ENCODE measurements around the gene PTPRR.

Gene PTPRR

DNA sequence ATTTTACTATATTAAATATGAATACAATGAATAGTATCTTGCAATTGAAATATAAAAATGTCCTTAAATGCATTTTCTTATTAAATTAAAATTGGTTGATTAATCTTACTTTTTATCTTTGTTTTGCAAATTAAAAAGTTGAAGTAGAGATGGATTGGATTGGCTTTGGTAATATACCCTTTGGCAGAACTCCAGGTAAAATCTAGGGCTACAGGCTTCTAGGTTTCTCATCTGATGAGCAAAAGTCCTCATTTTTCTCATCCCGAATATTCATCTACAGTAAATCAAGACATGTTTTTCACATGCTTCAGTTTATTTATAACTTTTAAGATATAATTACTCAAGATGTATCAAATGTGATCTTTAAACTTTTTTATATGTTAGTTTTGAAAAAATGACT, 2.2 kb downstream of the PTPRR start:
- peak; percentile 58 for DNase-seq (ENCODE audit: low spot score)

DNA sequence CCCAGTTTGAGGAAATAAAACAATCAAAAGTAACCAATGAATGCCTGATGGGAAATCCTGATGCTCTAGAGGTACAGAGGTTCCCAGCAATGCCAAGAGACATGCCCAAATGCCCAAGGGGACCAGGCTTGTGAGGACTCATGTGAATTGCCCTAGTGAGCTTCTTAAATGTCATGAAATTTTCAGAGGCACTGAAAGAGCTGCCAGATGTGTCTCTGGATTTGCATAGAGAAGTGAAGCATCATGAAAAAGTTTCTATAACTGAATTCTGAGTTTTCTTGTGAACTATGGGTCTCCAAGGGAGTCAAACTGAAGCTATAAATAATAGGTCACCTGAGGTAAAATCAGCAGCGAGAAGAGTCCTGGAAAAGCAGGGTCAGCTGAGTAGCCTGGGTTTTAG, 9.9 kb downstream of the PTPRR start:
- no peak for DNase-seq (ENCODE audit: low spot score)

DNA sequence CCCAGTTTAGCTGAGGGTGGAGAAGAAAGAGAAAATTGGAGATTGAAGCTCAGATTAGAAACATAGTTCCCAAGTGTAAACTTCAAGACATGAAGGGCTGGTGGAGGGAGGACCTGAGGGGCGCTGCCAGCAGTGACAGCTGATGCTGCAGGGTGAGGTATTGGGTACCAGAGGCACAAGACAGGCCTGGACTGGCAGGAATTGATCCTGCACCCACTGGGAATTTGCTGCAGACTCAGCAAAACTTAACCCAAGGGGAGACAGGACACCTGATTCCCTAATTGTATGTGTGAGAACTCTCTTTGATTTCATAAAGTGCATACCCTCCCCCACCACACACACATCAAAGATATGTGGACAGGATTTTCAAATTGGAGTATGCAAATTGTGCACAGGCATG, 11.6 kb downstream of the PTPRR start:
- DNase-seq (ENCODE audit: low spot score) = no peak

DNA sequence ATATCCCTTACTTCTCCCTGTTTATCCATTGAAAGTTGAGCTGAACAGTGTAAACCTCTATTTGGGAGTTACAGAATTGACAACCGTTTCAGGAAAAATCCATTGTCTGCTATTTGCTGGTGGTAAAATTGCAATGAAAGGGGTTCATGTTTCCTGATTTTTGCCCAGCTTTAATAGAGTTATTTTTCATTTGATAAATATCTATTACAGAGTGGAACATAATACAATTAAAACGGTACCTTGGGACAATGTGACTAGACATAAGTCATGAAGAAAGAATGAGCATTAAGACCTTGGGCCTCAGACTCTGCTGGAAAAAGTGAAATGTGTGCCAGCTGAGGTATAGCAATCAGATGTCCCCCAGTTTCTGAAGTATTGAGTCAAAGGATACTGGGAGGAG, 13.1 kb downstream of the PTPRR start:
- DNase-seq (ENCODE audit: low spot score) = no peak

DNA sequence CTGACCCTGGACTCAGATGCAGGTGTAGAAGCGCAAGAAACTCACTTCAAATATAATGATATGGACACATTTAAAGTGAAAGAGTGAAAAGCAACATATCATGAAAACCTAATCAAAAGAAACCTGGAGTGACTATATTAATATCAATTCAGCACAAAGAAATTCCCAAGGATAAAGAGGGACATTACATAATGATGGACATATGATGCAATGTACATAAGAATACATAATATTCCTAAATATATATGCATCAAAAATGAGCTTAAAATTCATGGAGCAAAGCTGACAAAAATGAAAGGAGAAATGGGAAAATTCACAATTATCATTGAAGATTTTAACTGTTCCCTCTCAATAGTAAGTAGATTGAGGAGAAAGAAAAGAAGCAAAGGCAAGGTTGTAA, 24.6 kb downstream of the PTPRR start:
- no peak for DNase-seq (ENCODE audit: low spot score)

DNA sequence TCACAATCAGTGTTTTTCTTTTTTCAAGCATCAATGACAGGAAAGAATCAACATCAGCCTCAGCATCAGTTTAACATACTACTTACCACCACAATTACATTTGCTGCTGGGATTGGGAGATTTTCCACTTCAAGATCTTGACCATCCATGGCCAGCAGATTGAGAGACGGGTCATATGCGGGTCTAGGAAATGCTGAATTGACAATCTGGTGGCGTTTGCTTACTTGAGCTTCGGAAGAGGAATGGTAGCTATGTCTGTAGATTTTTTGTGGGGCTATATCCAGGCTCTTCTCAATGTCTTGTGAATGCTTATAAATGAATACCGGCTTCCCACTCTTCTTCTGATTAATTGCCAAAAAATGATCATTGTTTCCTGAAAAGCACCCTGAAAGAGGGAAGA, 27.9 kb downstream of the PTPRR start:
- no peak for DNase-seq (ENCODE audit: low spot score)

DNA sequence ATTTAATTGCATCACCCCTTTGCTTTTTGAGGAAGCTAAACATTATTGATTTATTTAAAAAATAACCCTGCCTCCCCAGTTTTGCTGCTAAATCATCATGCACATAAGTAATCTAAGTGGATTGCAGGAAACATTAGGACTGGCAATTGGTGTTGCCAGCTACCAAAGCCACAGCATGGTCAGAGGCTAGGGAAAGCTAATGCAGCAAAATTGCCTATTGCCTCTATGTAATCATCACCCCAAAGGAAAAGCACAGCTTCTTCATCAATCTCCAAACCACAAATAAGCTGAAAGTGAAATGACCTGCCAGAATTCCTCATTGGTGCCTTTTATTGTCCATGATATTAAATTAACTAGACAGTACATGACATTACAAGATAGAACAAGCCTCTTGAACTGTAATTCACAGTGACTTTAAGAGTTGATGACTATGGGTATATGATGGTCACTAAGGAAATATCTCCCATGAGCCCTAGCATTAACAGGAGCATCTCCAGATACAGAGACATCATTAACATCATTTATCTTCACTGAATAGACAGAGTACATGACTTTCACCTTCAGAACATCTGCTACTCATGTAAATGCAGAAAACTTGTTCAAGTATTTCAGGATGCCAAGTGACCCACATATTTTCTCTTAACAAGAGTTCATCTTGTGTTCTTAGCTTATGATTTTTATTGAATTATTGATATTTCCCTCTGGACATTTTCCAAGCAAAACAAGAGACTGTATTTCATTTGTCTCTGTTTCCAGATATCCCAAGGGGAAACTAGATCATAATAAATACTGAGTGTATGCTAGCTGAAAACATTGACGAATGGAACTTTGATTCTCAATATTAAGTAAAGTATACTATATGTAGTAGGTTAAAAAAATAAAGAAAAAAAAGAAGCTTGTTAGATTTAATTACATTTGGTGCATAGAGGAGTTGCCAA, 29.4 kb downstream of the PTPRR start:
- DNase-seq (ENCODE audit: low spot score) = no peak

DNA sequence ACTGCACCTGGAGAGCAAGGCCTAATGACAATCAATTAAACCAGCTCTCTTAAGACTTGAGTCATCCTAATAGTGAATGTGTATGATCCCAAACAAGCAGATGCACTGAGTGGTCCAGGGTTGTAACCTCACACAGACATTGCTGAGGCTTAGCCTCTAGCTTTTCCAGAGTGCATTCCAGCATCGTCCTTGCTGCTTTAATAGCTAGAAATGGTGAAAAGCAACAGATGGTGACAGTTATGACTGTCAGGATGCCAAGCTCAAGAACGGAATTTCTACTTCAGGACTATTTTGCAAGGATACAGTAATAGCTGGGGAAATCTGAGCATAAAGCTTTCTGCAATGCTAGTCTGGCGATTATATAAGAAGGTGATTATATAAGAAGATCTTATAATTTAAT, 34.6 kb downstream of the PTPRR start:
- peak; percentile 96 for DNase-seq (ENCODE audit: low spot score)

DNA sequence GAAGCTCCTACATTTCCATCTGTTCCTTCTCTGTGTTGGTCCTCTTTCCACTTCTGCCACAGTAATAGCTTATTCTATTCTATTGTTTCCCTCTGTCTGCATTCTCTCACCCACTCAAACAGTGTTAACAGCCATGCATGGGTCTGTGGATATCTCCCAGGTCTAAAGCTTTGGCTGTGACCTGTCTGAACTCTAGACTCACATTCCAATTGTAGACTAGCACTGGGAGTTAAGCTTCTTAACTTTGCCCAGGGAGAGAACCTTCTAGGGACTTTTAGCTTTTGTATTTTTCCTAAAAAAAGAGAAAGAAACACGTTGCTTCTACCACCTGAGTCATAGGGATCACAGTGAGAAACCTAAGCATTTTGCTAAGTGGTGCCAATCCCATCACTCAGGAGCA, 36.7 kb downstream of the PTPRR start:
- DNase-seq (ENCODE audit: low spot score) = peak; percentile 53

DNA sequence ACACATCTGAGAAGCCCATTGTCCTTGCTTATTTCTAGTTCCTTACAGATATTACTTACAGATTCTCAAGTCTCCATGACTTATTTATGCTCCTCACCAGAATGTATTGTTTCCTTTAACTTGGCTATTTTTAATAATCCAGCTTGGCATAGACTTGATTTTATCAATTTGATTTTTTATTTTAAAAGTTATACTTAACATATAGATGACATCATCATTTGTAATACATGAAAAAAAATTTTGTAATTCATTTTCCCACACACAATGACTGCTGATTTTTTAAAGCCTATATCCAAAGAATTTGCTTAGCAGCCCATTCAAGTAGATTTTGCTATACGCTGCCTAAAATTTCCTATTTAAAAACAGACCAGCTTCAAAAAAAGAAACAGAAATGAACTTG, 39.8 kb downstream of the PTPRR start:
- no peak for DNase-seq (ENCODE audit: low spot score)

DNA sequence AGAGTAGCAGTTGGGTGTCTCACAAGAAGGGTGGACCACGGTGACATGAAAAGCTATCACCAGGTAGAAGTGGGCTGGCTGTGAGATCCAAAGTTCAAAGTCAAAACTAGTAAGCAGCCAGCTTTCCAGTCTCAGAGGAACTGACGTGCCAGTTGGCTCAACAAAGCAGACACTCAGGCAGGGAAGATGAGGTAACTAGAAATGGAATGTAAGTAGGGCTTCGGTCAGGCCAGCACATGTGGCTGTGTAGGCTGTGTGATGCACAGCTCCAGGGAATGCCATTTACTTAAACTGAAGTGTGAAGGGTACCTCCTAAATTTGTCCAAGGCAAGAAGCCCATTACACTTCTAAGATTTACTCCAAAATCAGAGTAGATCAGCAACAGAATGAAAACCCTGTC, 43.6 kb downstream of the PTPRR start:
- DNase-seq (ENCODE audit: low spot score) = no peak

DNA sequence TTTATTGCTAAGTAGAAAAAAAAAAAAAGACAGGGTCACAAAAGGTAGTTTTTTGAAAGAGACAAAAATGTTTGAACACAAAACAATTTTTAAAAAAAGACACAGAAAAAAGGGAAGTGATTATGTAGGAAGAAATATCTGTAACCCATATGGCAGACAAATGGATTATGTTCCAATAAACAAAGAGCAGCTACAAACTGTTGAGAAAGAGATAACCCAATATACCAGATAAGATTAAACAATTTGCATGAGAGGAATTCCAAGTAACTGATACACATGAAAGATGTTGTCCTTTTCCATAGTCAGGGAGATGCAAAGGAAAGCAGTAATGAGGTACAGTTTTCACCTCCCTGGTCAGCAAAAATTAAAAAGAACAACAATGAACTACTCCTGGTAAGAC, 44.9 kb downstream of the PTPRR start:
- DNase-seq (ENCODE audit: low spot score) = no peak

DNA sequence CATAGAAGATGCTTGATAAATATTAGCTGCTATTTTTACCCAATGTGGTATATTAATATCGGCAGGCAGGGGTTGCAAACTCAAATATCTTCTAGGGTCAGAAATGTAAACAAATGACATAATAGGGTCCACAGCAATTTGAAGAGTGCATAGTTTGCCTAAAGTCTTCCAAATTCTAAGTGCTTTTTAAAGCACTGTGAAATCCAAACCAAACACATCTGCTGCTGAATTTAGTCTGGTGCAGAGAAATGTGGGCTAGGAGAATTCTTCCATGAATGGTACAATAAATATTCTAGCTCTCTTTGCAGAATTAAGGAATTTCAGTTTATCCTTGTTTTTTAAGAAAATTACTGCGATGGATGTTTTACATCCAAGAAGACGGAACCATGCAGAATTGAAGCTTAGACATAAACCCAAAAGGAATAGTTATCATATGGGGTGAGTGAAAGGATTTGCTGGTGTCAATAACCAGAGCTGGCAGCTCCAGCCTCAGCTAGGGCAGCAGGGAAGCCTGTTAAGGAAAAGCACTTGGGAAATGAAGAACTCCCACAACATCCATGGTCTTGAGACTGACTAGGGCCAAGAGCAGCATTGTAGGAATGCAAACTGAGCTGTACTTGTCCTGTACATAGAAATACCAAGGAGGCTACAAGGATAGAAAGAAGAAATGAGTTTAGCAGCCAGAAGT, 65.5 kb downstream of the PTPRR start:
- DNase-seq (ENCODE audit: low spot score) = peak; percentile 43

DNA sequence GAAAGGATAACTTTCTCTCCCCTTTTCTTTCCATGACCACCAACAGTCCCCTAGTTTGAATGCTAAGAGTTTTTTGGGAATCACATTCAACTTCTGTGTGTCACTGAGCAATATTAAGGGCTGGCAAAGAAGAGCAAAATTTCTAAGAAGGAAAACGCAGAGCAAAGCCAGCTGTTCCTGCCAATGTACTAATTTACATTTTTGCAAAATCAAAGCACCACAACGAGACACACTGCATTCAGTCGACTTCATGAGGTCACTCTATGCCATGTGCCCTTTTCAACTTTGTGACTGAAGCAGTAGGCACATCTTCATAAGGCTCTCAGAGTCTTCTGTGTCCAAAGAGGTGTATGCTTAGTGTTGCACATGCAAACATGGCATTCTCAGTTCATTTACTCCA, 66.4 kb downstream of the PTPRR start:
- no peak for DNase-seq (ENCODE audit: low spot score)

DNA sequence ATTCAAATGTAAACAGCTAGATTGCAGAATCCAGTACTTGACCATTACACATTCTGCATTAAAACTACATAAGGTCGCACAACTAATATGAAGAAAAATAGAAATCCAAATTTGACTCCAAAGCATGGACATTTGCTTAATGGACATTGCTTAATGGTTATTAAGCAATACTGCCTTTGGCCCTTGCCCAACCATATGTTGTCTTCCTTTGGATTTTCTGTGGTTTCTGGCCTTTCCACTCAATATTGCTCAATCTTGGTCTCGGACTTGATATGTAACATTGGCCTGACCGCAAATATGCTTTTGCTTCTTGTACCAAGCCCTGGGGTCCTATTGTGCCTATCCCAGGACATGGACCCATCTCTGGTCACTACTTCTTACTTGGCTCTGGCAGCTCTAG, 67.2 kb downstream of the PTPRR start:
- DNase-seq (ENCODE audit: low spot score) = peak; percentile 59

DNA sequence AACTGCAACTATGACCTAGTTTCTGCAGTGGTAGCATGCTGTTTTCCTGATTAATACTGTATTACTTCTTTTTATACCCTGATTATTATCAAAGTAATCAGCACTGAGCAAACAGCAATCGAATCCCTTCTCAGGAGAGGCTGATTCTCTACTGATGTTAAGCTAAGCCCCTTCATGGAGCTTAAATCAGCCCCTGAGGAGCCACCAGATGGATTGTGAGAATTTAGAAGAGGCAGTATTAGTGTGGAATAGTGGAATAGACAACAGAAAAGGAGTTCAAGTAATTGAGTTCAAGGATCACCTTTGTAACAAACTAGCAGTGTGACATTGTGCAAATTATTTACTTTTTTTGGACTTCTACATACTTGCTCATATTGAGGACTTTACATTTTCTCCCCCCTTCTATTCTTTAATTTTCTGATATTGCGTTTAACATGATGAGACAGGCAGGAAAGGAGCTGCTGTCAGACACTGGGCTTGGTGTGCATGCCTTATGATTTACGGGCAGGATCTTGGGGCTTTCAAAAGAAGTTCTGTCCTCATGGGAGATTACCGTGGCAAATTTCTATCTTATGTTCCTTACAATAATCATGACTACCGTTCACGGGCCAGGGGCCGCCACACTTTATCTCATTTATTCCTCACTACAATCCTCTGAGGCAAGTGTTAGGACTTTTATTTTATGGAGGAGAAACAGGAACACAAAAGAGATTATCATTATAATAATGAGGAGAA, 68.0 kb downstream of the PTPRR start:
- peak; percentile 45 for DNase-seq (ENCODE audit: low spot score)

DNA sequence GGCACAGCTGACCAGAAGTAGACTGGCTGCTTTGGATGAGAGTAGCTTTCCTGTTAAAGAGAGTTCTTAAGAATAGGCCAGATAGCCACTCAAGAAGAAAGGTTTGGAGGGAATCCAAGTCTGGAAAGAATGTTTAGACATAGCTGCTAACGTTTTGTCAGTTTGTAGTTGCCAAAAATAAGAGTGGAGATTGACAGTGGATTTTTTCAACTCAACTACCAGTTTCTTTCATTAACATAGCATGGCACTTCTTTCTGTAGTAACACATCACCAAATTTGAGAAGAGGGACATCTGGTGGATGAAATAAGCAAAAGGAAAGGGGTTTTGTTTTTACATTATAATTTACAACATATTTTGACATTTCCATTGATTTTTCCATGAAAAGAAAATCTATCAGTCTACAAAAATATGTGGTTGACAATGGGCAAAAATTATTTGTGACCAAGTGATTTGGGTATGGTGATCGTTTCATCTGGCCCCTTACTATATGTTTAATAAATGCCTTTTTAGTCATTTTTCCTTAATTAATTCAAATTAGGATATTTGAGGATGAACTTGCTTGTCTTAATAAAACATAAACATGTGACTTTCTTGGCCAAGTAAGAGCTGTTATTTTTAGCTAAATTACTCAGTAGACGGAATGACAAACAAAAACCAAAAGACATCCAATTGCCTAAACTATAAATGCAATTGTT, 71.1 kb downstream of the PTPRR start:
- peak; percentile 57 for DNase-seq (ENCODE audit: low spot score)

DNA sequence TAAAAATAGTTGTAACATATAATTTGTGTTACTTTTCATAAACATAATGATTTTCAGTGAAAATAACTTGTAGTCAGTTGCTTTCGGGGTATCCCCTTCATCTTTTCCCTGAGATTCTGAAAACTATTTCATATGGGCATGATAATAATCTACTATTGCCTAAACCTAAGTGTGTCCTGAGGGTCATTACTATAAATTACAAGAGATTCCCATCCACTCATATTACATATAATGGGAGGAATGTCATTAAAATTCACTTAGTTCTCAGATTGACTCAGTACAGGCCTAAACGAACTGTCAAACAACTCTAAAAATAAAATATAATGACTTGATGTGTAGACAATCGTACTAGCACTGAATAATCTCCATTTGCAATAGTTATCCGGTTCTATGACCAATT, 72.7 kb downstream of the PTPRR start:
- DNase-seq (ENCODE audit: low spot score) = no peak

DNA sequence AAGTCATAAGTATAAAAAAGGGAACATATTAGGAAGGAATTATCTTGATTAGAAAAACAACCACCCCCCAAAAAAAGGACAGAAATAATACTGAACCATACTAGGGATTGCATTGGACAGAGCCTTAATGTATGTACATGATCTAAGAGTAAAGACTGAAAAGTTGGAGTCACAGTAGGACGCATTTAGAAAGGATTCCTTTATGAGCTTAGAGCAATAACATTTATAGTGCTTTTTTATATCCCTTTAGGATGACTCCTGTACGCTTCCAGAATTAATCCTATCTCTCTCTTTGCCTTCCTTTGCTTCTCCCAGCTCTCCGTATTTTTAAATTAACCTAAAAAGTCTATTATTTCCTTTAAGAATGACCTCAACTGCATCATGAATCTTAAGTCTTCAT, 75.3 kb downstream of the PTPRR start:
- no peak for DNase-seq (ENCODE audit: low spot score)

DNA sequence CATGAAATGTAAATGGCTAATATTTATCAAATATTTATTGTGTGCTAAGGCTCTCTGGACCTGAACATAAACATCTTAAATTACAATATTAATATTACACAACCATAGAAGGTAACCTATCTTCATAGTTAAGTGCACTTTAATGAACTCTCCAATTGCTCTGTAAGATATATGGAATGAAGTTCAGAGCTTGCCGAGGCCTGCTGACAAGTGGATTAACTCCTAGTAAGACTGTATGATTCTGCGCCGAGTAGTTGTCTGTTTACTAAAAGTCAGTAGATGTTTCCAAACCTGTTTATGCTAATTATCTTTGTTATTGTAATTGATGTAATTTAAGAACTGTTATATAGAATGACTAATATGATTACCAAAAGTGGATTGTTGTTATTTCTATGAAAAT, 77.2 kb downstream of the PTPRR start:
- no peak for DNase-seq (ENCODE audit: low spot score)

DNA sequence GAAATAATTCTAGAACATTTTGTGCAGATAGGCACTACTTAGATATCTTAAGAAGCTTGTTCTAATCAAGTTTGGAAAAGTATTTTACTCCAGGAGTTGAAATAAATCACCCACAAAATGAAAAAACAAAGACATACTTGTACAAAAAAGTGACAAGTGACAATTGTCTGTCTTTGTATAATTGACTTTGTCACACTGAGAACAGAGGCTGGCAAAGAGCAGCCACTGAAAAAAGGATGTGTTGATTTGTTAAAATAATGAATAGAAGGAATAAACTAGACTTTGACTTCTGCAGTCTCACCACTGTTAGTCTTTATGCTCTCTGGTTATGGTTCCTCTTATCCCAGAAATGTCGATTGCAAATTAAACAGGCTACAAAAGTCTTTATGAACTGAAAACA, 77.6 kb downstream of the PTPRR start:
- DNase-seq (ENCODE audit: low spot score) = no peak

DNA sequence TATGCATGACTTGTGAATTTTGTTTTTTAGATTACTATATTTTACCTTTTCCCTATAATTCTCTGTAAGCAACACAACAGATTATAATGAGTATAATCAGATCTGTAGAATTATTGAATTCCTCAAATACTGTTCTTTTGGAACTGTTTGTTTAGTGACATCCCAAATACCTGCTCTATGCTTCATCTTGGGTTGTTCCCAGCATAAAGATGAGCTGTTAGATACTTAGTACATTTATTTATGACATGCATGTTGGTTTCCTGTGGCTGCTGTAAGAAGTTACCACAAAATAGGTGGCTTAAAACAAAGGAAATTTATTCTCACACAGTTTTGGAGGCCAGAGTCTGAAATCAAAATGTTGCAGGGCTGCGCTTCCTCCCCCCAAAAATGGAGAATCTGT, 78.4 kb downstream of the PTPRR start:
- DNase-seq (ENCODE audit: low spot score) = no peak
